Right lobe of liver (tissue), 6 donors: ENCODE results near the gene CXCL11. TPM values are rescaled to one million over a fixed set of nuclear protein-coding genes. Genes with fewer than 3 reads are reported as not detected.

Experiments used
- ATAC-seq, 4 donors: fragments of 200-7000 bp; cut with Tn5 transposase; one replicate each; pipeline ENCODE4 v1.9.1; 2020; ENCODE audit warnings: mild to moderate bottlenecking in 4 of 4, moderate library complexity in 4 of 4
- DNase-seq, 3 donors: peaks; one replicate each; pipeline ENCODE4 v3.0.0-alpha.2; 2020
- H3K27ac ChIP-seq, 3 donors: fragments of 200-600 bp; one replicate each; pipeline ENCODE4 v1.8.0; 2022
- H3K27me3 ChIP-seq, 2 donors: fragments of 200-600 bp; one replicate each; pipeline ENCODE4 v1.8.0; 2022
- H3K36me3 ChIP-seq, 4 donors: fragments of 200-600 bp; sonication (generic) in 1 of 4; one replicate each; pipeline versions ENCODE4 v1.5.1 to v1.8.0; 2017 to 2022; ENCODE audit warnings: control low read depth in 1 of 4
- H3K4me1 ChIP-seq, 4 donors: fragments of 200-600 bp; sonication (generic) in 1 of 4; one replicate each; pipeline versions ENCODE4 v1.5.1 to v1.8.0; 2017 to 2022; ENCODE audit warnings: control low read depth in 1 of 4
- H3K4me3 ChIP-seq, 3 donors: fragments of 200-600 bp; one replicate each; pipeline ENCODE4 v1.8.0; 2022
- H3K9me3 ChIP-seq, 4 donors: fragments of 200-600 bp; sonication (generic) in 1 of 4; one replicate each; pipeline versions ENCODE4 v1.5.1 to v1.8.0; 2017 to 2022; ENCODE audit warnings: control low read depth in 1 of 4
- CTCF ChIP-seq, 4 donors: fragments of 200-600 bp in 3 of 4; fragments of 450-650 bp in 1 of 4; IDR thresholded peaks; one replicate each; pipeline versions ENCODE4 v1.5.1 to v1.8.0; 2016 to 2022; ENCODE audit warnings: antibody characterized with exemption in 4 of 4, mild to moderate bottlenecking in 2 of 4
- POLR2A ChIP-seq: fragments of 450-650 bp; IDR thresholded peaks from one replicate; pipeline ENCODE4 v1.6.1; 2017; ENCODE audit warnings: antibody characterized with exemption, mild to moderate bottlenecking
- WGBS: methylation state at CpG from one replicate; pipeline ENCODE4 v1.1.6; 2018; ENCODE audit warnings: low coverage, low lambda C conversion rate; ENCODE audit not compliant: insufficient coverage; ENCODE audit errors: missing lambda C conversion rate; 5-methylcytosine and 5-hydroxymethylcytosine counted together
- intact Hi-C, 2 donors: fragments of 100-400 bp; cut with DNase I; formaldehyde crosslinking; loops; one replicate each; pipeline versions ENCODE4 v1.11.2 to v1.14.1; 2022
- total RNA-seq, 6 experiments: library from RNA; depleted of rRNA in 2 of 6; stranded (reverse); fragments of >200 nt in 2 of 6; fragmentation: NEBNext Ultra II Directional in 3 of 6; extraction: Animal tissue kit (Norgen Biotek cat#: 25700) in 3 of 6; gene quantifications; one replicate each; pipeline versions ENCODE4 v1.1.0 to v1.2.4, GENCODE V29; 2016 to 2023
- donor health status: DM: no; HTN: yes; CAD: no.
- donor health status: DM: no; HTN: no; CAD: no.
- donor health status: DM: no; HTN: no; CAD: no.
- donor health status: DM: no; HTN: yes; CAD: no.
- donor health status: DM: no; HTN: yes; CAD: no.

Gene CXCL11
- total RNA-seq, 6 experiments from 2014 or later, result 0.20 to 0.35 TPM; not detected in 4

DNA sequence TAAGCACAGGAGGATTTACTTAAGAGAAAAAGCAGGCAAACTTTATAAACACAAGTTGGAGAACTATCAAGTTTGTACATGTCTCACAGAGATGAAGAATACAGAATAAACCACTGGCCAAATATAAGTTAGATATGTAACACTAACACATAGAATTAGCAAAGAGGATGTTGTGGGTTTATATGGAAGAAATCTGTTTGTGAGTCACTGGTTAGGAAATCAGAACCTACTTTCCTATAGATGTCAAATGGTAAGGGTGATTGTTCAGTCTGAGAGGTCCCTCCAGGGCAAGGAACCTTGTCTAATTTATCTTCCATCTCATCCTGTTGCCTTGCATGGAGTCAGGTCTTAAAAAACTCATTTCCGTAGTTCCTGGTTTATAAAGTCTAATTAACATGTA, 23.9 kb upstream of the CXCL11 start:
- intact Hi-C loops, result loop anchor here in 1 of 2 donors (10.0 kb wide), 1 partner anchor 65 kb away; the partner anchor contains the start of gene SDAD1
- Histone ChIP-seq H3K4me3 (no peak overlapping the region), H3K27ac (no peak overlapping the region), H3K9me3 (no peaks in the 10 kb centered on the region), H3K36me3 (no peaks in the 10 kb centered on the region), H3K27me3 (no peaks in the 10 kb centered on the region), H3K4me1 (peaks cover 0 to 7% (median under 1%) of the 10 kb centered on the region in 4 donors)
- no peak for ATAC-seq
- 81% methylated on average over 1 of the region's 1 CpG for whole genome bisulfite sequencing
- TF ChIP-seq POLR2A (no peak), CTCF (IDR thresholded peaks at IDR 0.05) (no peak)
- DNase-seq, result no peak

GRCh38 chr4:76058888-76059426, 23.1 kb upstream of the CXCL11 start:
- WGBS, result 12% methylated on average over 3 of the region's 3 CpGs
- Histone ChIP-seq H3K27me3 (no peaks in the 10 kb centered on the region), H3K4me1 (peaks cover 0 to 7% (median under 1%) of the 10 kb centered on the region in 4 donors), H3K36me3 (no peaks in the 10 kb centered on the region), H3K4me3 (peak overlapping the region in 2 of 3 donors; percentile 14 to 33), H3K27ac (no peak overlapping the region), H3K9me3 (no peaks in the 10 kb centered on the region)
- intact Hi-C loops, result no loop called here
- no peak for TF ChIP-seq CTCF (IDR thresholded peaks at IDR 0.05)
- no peak for TF ChIP-seq POLR2A
- peak; percentile 71 to 91 (median 78) for ATAC-seq
- no peak for DNase-seq

DNA sequence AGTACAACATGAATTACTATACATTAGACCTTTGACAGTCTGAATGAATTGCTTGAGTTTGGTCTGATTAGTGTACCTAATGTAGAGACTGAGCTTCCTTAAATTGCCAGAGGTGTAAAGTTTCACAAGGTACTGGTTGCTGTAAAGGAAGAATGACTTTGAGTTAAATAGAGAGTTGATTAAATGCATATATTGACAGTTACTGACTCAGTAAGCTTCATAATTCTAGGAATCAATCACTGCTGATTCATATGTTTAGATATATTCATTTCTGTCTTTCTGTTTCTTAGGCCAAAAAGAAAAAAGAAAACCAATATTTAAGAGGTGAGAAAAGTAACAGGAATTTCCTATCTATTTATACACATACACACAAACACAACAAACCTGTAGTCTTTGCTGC, 22.4 kb upstream of the CXCL11 start:
- Histone ChIP-seq H3K27ac (no peak overlapping the region), H3K9me3 (no peaks in the 10 kb centered on the region), H3K27me3 (no peaks in the 10 kb centered on the region), H3K4me1 (peaks cover 0 to 7% (median under 1%) of the 10 kb centered on the region in 4 donors), H3K4me3 (peak overlapping the region in 1 of 3 donors; percentile 33), H3K36me3 (no peaks in the 10 kb centered on the region)
- ATAC-seq, result no peak
- TF ChIP-seq CTCF (IDR thresholded peaks at IDR 0.05) (no peak), POLR2A (no peak)
- intact Hi-C loops, result no loop called here
- DNase-seq, result no peak

DNA sequence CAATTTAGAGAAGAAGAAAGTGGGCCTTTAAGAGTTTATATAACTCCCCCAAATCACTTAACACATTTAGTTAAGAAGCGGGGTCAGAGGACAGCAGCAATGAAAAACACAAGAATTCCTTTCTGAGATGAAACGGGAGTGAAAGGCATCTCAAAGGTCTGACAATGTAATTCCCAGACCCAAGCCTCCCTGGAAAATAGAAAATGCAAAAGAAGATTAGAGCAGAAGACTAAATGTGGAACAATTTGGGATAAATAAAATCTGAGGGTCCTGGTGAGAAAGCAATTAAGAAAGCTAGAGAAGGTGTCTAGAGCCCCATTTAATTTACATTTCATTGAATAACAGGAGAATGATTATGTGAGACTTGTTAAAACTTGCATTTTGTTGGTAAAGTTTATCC, 19.6 kb upstream of the CXCL11 start:
- Histone ChIP-seq H3K27me3 (no peaks in the 10 kb centered on the region), H3K9me3 (no peaks in the 10 kb centered on the region), H3K4me1 (peaks cover 0 to 7% (median under 1%) of the 10 kb centered on the region in 4 donors), H3K4me3 (no peak overlapping the region), H3K27ac (no peak overlapping the region), H3K36me3 (no peaks in the 10 kb centered on the region)
- intact Hi-C loops, result no loop called here
- DNase-seq, result no peak
- ATAC-seq, result no peak
- WGBS, result 85% methylated on average over 2 of the region's 2 CpGs
- TF ChIP-seq POLR2A, result no peak
- TF ChIP-seq CTCF (IDR thresholded peaks at IDR 0.05), result no peak

GRCh38 chr4:76055016-76055415, 19.1 kb upstream of the CXCL11 start:
- ATAC-seq, result no peak
- intact Hi-C loops, result no loop called here
- 41% methylated on average over 1 of the region's 2 CpGs for WGBS

More at GRCh38 chr4:76055016-76055415, 19.1 kb upstream of the CXCL11 start:
- no peak for TF ChIP-seq POLR2A
- no peak for TF ChIP-seq CTCF (IDR thresholded peaks at IDR 0.05)
- Histone ChIP-seq H3K4me3 (no peak overlapping the region), H3K9me3 (no peaks in the 10 kb centered on the region), H3K27ac (no peak overlapping the region), H3K36me3 (no peaks in the 10 kb centered on the region), H3K4me1 (peaks cover 0 to 6% (median under 1%) of the 10 kb centered on the region in 4 donors), H3K27me3 (no peaks in the 10 kb centered on the region)
- DNase-seq, result no peak
